CD4-positive, alpha-beta memory T cell (primary cell): ENCODE measurements around the gene SP7. TPM values are rescaled to one million over a fixed set of nuclear protein-coding genes. Genes with fewer than 3 reads are reported as not detected.

ENCODE experiments used
- CTCF ChIA-PET: fragments of 350-600 bp; sonication (Branson Sonifier 250); formaldehyde crosslinking; loops from one replicate; lab custom pipeline; 2021; ENCODE audit warnings: inconsistent platforms; ENCODE audit not compliant: partially characterized antibody; lab: Charles Lee
- POLR2A ChIA-PET: fragments of 350-600 bp; sonication (Branson Sonifier 250); formaldehyde crosslinking; loops from one replicate; lab custom pipeline; 2021; ENCODE audit not compliant: partially characterized antibody; lab: Charles Lee
- DNase-seq, 5 donors: peaks; one replicate each; pipeline versions ENCODE4 v3.0.0 to v3.0.0-alpha.2; 2020 to 2022; ENCODE audit warnings: mixed read lengths in 1 of 5
- H3K27ac ChIP-seq: one replicate; pipeline ENCODE4 v1.7.0; 2013; ENCODE audit warnings: low read depth, low read length
- H3K27me3 ChIP-seq: 2 replicates; pipeline ENCODE4 v1.7.0; 2013; ENCODE audit warnings: mild to moderate bottlenecking, low read length, moderate library complexity; ENCODE audit not compliant: insufficient read depth
- H3K36me3 ChIP-seq: 2 replicates; pipeline ENCODE4 v1.7.0; 2013; ENCODE audit warnings: mild to moderate bottlenecking, low read length, moderate library complexity; ENCODE audit not compliant: insufficient read depth
- H3K4me1 ChIP-seq: 2 replicates; pipeline ENCODE4 v1.7.0; 2013; ENCODE audit warnings: mild to moderate bottlenecking, low read length, moderate library complexity; ENCODE audit not compliant: insufficient read depth
- H3K4me3 ChIP-seq, 2 donors: one replicate each; pipeline ENCODE4 v1.7.0; 2013; ENCODE audit warnings: low read length in 2 of 2, mild to moderate bottlenecking in 1 of 2
- H3K9me3 ChIP-seq, 2 donors: one replicate each; pipeline ENCODE4 v1.7.0; 2013; ENCODE audit warnings: low read length in 2 of 2, control low read depth in 1 of 2; ENCODE audit not compliant: control insufficient read depth in 1 of 2
- H3K27ac Mint-ChIP-seq, 7 donors: one replicate each; pipeline ENCODE4 v1.8.0; 2020 to 2021; ENCODE audit warnings: mixed read lengths in 7 of 7, mild to moderate bottlenecking in 6 of 7, inconsistent platforms in 3 of 7, moderate library complexity in 3 of 7
- H3K27me3 Mint-ChIP-seq, 2 donors: one replicate each; pipeline ENCODE4 v1.8.0; 2020 to 2021; ENCODE audit warnings: mixed read lengths in 2 of 2
- H3K36me3 Mint-ChIP-seq, 2 donors: one replicate each; pipeline ENCODE4 v1.8.0; 2020 to 2021; ENCODE audit warnings: mixed read lengths in 2 of 2, inconsistent platforms in 1 of 2, mild to moderate bottlenecking in 1 of 2
- H3K4me1 Mint-ChIP-seq, 4 donors: one replicate each; pipeline ENCODE4 v1.8.0; 2020 to 2021; ENCODE audit warnings: mixed read lengths in 4 of 4, mild to moderate bottlenecking in 1 of 4
- H3K4me3 Mint-ChIP-seq, 8 donors: one replicate each; pipeline ENCODE4 v1.8.0; 2020 to 2021; ENCODE audit warnings: mixed read lengths in 8 of 8, mild to moderate bottlenecking in 7 of 8, moderate library complexity in 6 of 8, inconsistent platforms in 3 of 8
- H3K9me3 Mint-ChIP-seq, 8 donors: one replicate each; pipeline ENCODE4 v1.8.0; 2020 to 2021; ENCODE audit warnings: mixed read lengths in 8 of 8, mild to moderate bottlenecking in 5 of 8, inconsistent platforms in 3 of 8, moderate library complexity in 1 of 8
- intact Hi-C: fragments of 100-400 bp; cut with micrococcal nuclease; formaldehyde crosslinking; loops from one replicate; pipeline ENCODE4 v1.15.1; 2023
- polyA plus RNA-seq, 2 donors: library from polyadenylated mRNA; unstranded; fragments of 300-500 nt; fragmentation: Illumina TruSeq; gene quantifications; one replicate each; pipeline ENCODE4 v1.2.3, GENCODE V29; 2021
- total RNA-seq, 2 experiments: library from RNA; stranded (reverse); gene quantifications; one replicate each; pipeline ENCODE4 v1.2.3, GENCODE V29; 2021

SP7 gene
- total and polyA plus RNA-seq, 4 experiments from 2014 or later: not detected

- H3K27me3 ChIP-seq: no peaks in the 10 kb centered on the region
- POLR2A ChIA-PET: interaction anchor here (1.3 kb wide), 1 partner anchor 24 kb away, joined by 4 read pairs; no protein-coding TSS in a partner anchor
- H3K36me3 ChIP-seq: no peaks in the 10 kb centered on the region
- Mint-ChIP-seq H3K36me3 (no peaks in the 10 kb centered on the region), H3K27me3 (no peaks in the 10 kb centered on the region), H3K9me3 (no peaks in the 10 kb centered on the region), H3K4me3 (no peak overlapping the region), H3K27ac (no peak overlapping the region), H3K4me1 (peaks cover 15 to 24% (median 18%) of the 10 kb centered on the region in 4 donors)
- no peak overlapping the region for H3K4me3 ChIP-seq
- CTCF ChIA-PET: interaction anchor here (0.7 to 10.8 kb wide), 9 partner anchors 24 to 189 kb away, joined by 3 to 294 read pairs (median 4); partner anchors contain the start of genes AAAS, AMHR2 and NPFF
- DNase-seq: no peak
- H3K4me1 ChIP-seq: peaks cover 7% of the 10 kb centered on the region
- H3K9me3 ChIP-seq: no peaks in the 10 kb centered on the region
- intact Hi-C loops: no loop called here
- no peak overlapping the region for H3K27ac ChIP-seq
These were observed 11.8 kb upstream of the SP7 start for GRCh38 chr12:53347905-53348304.

- POLR2A ChIA-PET: interaction anchor here (4.1 kb wide), 1 partner anchor 22 kb away, joined by 111 read pairs; the partner anchor contains the start of gene AAAS
- peaks cover 11 to 18% (median 14%) of the 10 kb centered on the region in 4 donors for H3K4me1 Mint-ChIP-seq
These were observed 10.3 kb upstream of the SP7 start for GRCh38 chr12:53346491-53346890.

DNA sequence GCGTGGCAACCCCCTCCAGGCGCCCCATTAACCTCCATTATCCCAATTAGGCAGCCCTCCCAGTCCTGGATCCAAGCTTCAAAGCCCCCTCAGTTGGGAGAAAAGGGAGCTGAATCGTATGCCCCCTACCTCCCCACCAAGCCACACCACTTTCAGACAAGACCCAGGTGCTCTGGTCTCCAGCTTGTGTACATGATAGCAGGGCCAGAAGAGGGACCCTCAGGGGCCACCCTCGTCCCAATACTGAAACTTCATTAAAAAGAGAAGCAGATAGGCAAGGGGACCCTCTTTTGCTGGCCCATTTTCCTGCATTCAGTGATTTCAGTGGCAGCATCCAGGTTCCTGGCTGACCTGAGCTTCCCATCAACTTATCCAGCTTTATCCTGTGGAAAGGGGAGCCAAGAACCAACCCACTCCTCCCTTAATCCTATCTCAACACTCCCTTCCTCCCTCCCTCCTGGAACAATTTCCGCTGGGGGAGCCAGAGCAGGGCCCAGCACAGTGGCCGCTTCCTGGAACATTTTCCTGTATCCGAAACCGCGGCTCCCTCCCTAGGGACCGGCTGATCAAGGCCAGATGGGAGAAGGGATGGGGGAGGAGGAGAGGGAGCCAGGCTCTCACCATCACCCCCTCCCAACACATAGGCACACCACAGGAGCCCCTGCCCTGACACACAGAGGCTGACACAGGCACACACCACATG lies 9.5 kb upstream of the SP7 start:
- peak overlapping the region in 1 of 2 donors; percentile 73 for H3K4me3 ChIP-seq
- intact Hi-C loops: loop anchor here (1.0 to 2.0 kb wide), 4 partner anchors 21 to 279 kb away; no protein-coding TSS in a partner anchor

More at GRCh38 chr12:53346491-53346890, 10.3 kb upstream of the SP7 start:
- Mint-ChIP-seq H3K4me3 (peak overlapping the region in 3 of 8 donors; percentile 20 to 52 (median 46)), H3K9me3 (no peaks in the 10 kb centered on the region), H3K36me3 (no peaks in the 10 kb centered on the region), H3K27ac (peak overlapping the region in 1 of 7 donors; percentile 7), H3K27me3 (no peaks in the 10 kb centered on the region)
- Histone ChIP-seq H3K27ac (no peak overlapping the region), H3K36me3 (no peaks in the 10 kb centered on the region), H3K9me3 (no peaks in the 10 kb centered on the region), H3K4me3 (no peak overlapping the region), H3K27me3 (no peaks in the 10 kb centered on the region), H3K4me1 (peaks cover 7% of the 10 kb centered on the region)
- intact Hi-C loops: no loop called here
- no peak for DNase-seq
- CTCF ChIA-PET: interaction anchor here (1.1 to 7.0 kb wide), 8 partner anchors 11 to 186 kb away, joined by 3 to 294 read pairs (median 15); partner anchors contain the start of genes AAAS and SP7

DNA sequence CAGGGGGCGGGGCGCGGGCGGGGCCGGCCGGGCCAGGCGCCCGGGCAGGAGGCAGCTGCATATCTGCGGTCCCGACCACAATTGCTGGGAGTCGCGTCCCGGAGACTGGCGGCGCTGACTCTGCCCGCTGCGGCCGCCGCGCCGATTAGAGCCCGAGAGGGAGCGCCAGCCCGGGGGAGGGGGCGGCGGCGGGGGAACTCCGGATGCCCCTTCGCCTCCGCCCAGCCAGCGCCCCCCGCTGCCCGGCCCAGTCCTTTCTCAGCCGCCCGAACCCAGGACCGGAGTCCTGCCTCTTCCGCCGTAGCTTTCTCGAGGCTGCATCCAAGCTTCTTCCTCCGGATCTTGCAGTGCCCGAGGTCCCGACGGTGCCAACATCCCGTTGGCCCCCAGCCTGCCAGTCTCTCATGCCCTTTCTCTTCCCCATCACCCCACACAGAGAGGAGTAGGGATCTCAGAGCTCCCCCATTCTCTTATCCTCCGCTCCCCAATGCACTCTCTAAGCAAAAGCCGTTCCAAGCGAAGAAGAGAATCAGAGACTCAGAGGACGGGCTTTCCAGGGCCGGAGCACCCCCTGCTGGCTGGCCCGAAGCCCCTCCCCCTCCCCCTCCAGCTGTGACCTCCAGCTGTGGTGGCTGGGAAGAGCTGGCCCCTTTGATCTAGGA lies 8.8 kb upstream of the SP7 start:
- peaks cover 0 to 1% (median 0%) of the 10 kb centered on the region in 8 donors for H3K9me3 Mint-ChIP-seq
- H3K36me3 Mint-ChIP-seq: no peaks in the 10 kb centered on the region
- H3K27me3 Mint-ChIP-seq: no peaks in the 10 kb centered on the region
- ChIA-PET POLR2A (interaction anchor here (0.6 to 4.1 kb wide), 19 partner anchors 10 to 331 kb away, joined by 3 to 111 read pairs (median 3); partner anchors contain the start of genes AAAS, ATP5MC2, MYG1 and PFDN5), CTCF (interaction anchor here (0.6 to 7.0 kb wide), 56 partner anchors 8 to 279 kb away, joined by 3 to 294 read pairs (median 4); partner anchors contain the start of genes AAAS, AMHR2, CSAD and ITGB7)
- H3K4me3 Mint-ChIP-seq: peak overlapping the region; percentile 94 to 99 (median 98)
- peak overlapping the region; percentile 68 to 97 (median 94) for H3K27ac Mint-ChIP-seq
- intact Hi-C loops: loop anchor here (1.0 to 2.0 kb wide), 4 partner anchors 21 to 278 kb away; no protein-coding TSS in a partner anchor
- peaks cover 11 to 18% (median 14%) of the 10 kb centered on the region in 4 donors for H3K4me1 Mint-ChIP-seq
- DNase-seq: peak; percentile 62 to 66 (median 65)
- H3K27ac ChIP-seq: peak overlapping the region; percentile 44
- H3K4me1 ChIP-seq: peaks cover 7% of the 10 kb centered on the region
- no peaks in the 10 kb centered on the region for H3K9me3 ChIP-seq
- H3K27me3 ChIP-seq: no peaks in the 10 kb centered on the region
- no peaks in the 10 kb centered on the region for H3K36me3 ChIP-seq
- H3K4me3 ChIP-seq: peak overlapping the region in 1 of 2 donors; percentile 73

More for the DNA sequence above, 9.5 kb upstream of the SP7 start:
- H3K36me3 Mint-ChIP-seq: no peaks in the 10 kb centered on the region
- H3K9me3 Mint-ChIP-seq: peaks cover 0 to 1% (median 0%) of the 10 kb centered on the region in 8 donors
- H3K27me3 Mint-ChIP-seq: no peaks in the 10 kb centered on the region
- POLR2A ChIA-PET: interaction anchor here (0.6 to 4.1 kb wide), 16 partner anchors 11 to 330 kb away, joined by 3 to 111 read pairs (median 3); partner anchors contain the start of genes AAAS, ATP5MC2, MYG1 and PFDN5
- no peak for DNase-seq
- Histone ChIP-seq H3K9me3 (no peaks in the 10 kb centered on the region), H3K27me3 (no peaks in the 10 kb centered on the region), H3K36me3 (no peaks in the 10 kb centered on the region), H3K4me1 (peaks cover 7% of the 10 kb centered on the region), H3K27ac (no peak overlapping the region)
- H3K4me1 Mint-ChIP-seq: peaks cover 11 to 18% (median 14%) of the 10 kb centered on the region in 4 donors
- CTCF ChIA-PET: interaction anchor here (0.5 to 7.0 kb wide), 54 partner anchors 8 to 280 kb away, joined by 3 to 294 read pairs (median 5); partner anchors contain the start of genes AAAS, AMHR2, CSAD and ITGB7
- H3K27ac Mint-ChIP-seq: peak overlapping the region in 6 of 7 donors; percentile 5 to 97 (median 58)
- peak overlapping the region; percentile 94 to 99 (median 98) for H3K4me3 Mint-ChIP-seq

DNA sequence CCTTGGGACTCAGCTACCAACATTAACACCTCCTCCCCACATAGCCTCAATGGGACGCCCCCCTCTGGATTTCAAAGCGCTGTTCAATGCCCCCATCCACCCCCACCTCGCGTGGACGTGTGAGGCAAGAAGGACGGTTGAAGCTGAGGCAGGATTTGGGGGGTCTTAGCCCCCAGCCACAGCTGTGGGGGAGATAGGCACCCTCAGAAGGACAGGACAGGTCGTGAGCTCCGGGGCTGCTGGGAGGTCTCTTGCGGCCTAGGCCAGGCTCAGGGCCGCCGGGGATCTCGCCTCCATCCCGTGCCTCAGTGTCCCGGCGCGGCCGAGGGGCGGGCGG lies 8.3 kb upstream of the SP7 start:
- H3K27me3 Mint-ChIP-seq: peaks cover 0 to 3% of the 10 kb centered on the region in 2 donors
- peak overlapping the region in 6 of 7 donors; percentile 22 to 89 (median 77) for H3K27ac Mint-ChIP-seq
- peaks cover 11 to 18% (median 14%) of the 10 kb centered on the region in 4 donors for H3K4me1 Mint-ChIP-seq
- H3K4me3 ChIP-seq: no peak overlapping the region
- H3K27me3 ChIP-seq: no peaks in the 10 kb centered on the region
- no peak overlapping the region for H3K27ac ChIP-seq
- H3K36me3 ChIP-seq: no peaks in the 10 kb centered on the region
- H3K4me3 Mint-ChIP-seq: peak overlapping the region; percentile 74 to 84 (median 78)
- H3K4me1 ChIP-seq: peaks cover 7% of the 10 kb centered on the region
- DNase-seq: no peak
- intact Hi-C loops: loop anchor here (2.0 kb wide), 1 partner anchor 278 kb away; no protein-coding TSS in a partner anchor
- H3K36me3 Mint-ChIP-seq: no peaks in the 10 kb centered on the region
- POLR2A ChIA-PET: interaction anchor here (0.9 to 4.1 kb wide), 13 partner anchors 10 to 265 kb away, joined by 3 to 111 read pairs (median 3); partner anchors contain the start of genes AAAS, MYG1, PFDN5 and SP1
- CTCF ChIA-PET: interaction anchor here (0.6 to 7.0 kb wide), 51 partner anchors 9 to 278 kb away, joined by 3 to 294 read pairs (median 5); partner anchors contain the start of genes AAAS, AMHR2, CSAD and ITGB7
- H3K9me3 Mint-ChIP-seq: peaks cover 0 to 1% (median 0%) of the 10 kb centered on the region in 8 donors
- H3K9me3 ChIP-seq: no peaks in the 10 kb centered on the region

GRCh38 chr12:53343969-53344368 lies 7.8 kb upstream of the SP7 start:
- intact Hi-C loops: loop anchor here (2.0 kb wide), 1 partner anchor 277 kb away; no protein-coding TSS in a partner anchor
- H3K27ac ChIP-seq: no peak overlapping the region
- Mint-ChIP-seq H3K4me1 (peaks cover 11 to 18% (median 14%) of the 10 kb centered on the region in 4 donors), H3K36me3 (no peaks in the 10 kb centered on the region), H3K27me3 (peaks cover 0 to 3% of the 10 kb centered on the region in 2 donors), H3K9me3 (peaks cover 0 to 1% (median 0%) of the 10 kb centered on the region in 8 donors), H3K27ac (peak overlapping the region; percentile 22 to 89 (median 78)), H3K4me3 (peak overlapping the region; percentile 74 to 84 (median 78))
- DNase-seq: no peak
- ChIA-PET CTCF (interaction anchor here (1.2 to 7.0 kb wide), 14 partner anchors 9 to 278 kb away, joined by 3 to 294 read pairs (median 11); partner anchors contain the start of genes AAAS, PFDN5 and SP1), POLR2A (interaction anchor here (1.1 to 4.1 kb wide), 5 partner anchors 20 to 177 kb away, joined by 3 to 111 read pairs (median 3); partner anchors contain the start of genes AAAS, PFDN5 and TARBP2)
- H3K4me1 ChIP-seq: peaks cover 7% of the 10 kb centered on the region
- H3K9me3 ChIP-seq: no peaks in the 10 kb centered on the region
- no peaks in the 10 kb centered on the region for H3K36me3 ChIP-seq
- H3K27me3 ChIP-seq: no peaks in the 10 kb centered on the region
- H3K4me3 ChIP-seq: no peak overlapping the region
